Right cardiac atrium (tissue), 5 donors: Measurements from ENCODE around the gene MACF1. TPM values are rescaled to one million over a fixed set of nuclear protein-coding genes. Genes with fewer than 3 reads are reported as not detected.

Experiments used
- ATAC-seq, 2 donors: fragments of 200-7000 bp; cut with Tn5 transposase; one replicate each; pipeline versions ENCODE4 v1.8.0 to v1.9.1; 2020; ENCODE audit warnings: moderate library complexity in 2 of 2, mild to moderate bottlenecking in 1 of 2
- DNase-seq, 3 donors: peaks; one replicate each; pipeline ENCODE4 v3.0.0-alpha.2; 2020
- H3K27ac ChIP-seq: one replicate; pipeline ENCODE4 v1.5.1; 2013; ENCODE audit warnings: mild to moderate bottlenecking, low read length, control low read depth, moderate library complexity
- H3K27me3 ChIP-seq: one replicate; pipeline ENCODE4 v1.6.1; 2013; ENCODE audit not compliant: control insufficient read depth, insufficient read depth
- H3K4me1 ChIP-seq: one replicate; pipeline ENCODE4 v1.6.1; 2013; ENCODE audit warnings: low read length; ENCODE audit not compliant: control insufficient read depth, insufficient read depth
- H3K4me3 ChIP-seq: one replicate; pipeline ENCODE4 v1.5.1; 2013; ENCODE audit warnings: low read length, control low read depth
- H3K9me3 ChIP-seq: one replicate; pipeline ENCODE4 v1.6.1; 2013; ENCODE audit warnings: low read length; ENCODE audit not compliant: control insufficient read depth
- WGBS: extraction: QIAGEN DNeasy Blood & Tissue Kit; methylation state at CpG from one replicate; pipeline ENCODE4 v1.1.7; 2013; 5-methylcytosine and 5-hydroxymethylcytosine counted together
- intact Hi-C, 4 donors: fragments of 100-400 bp; cut with DNase I; formaldehyde crosslinking; loops; one replicate each; pipeline versions ENCODE4 v1.11.0 to v1.14.0; 2022 to 2023
- polyA plus RNA-seq: library from polyadenylated mRNA; stranded (reverse); fragments of 200-250 nt; gene quantifications from one replicate; pipeline ENCODE4 v1.2.3, GENCODE V29; 2013
- total RNA-seq, 4 donors: library from RNA; stranded (reverse); fragmentation: NEBNext Ultra II Directional; extraction: Animal tissue kit (Norgen Biotek cat#: 25700); gene quantifications; one replicate each; pipeline ENCODE4 v1.2.1, GENCODE V29; 2021
- donor health status: healthy with polysubstance abuse.
- donor health status: DM: no; HTN: yes; CAD: no.
- donor health status: DM: no; HTN: no; CAD: no.
- donor health status: DM: no; HTN: yes; CAD: no; lungs with severe emphysema.
- donor health status: DM: yes; HTN: yes; CAD: no.

The MACF1 gene
- total and polyA plus RNA-seq, 5 donors = 145 to 359 (median 316) TPM

DNA sequence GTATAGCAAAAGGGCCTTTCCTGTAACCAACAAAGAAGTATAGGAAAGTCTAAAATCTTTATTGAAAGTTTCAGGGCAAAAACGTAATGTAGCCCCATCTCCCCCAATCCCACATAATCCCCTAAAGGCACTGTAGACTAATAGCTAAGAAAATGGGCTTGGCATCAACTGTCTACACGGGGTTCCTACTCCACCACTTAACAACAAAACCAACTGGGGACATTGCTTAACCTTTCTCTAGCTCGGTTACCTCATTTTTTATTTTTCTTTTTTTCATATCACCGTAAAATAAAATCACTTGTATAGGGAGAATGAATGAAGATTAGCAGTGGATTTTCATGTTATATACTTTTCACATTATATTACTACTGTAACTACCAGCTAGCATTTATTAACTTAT, 12.3 kb downstream of the MACF1 start:
- no peaks in the 10 kb centered on the region for H3K9me3 ChIP-seq
- whole genome bisulfite sequencing = 58% methylated on average over 4 of the region's 4 CpGs
- H3K27ac ChIP-seq = peak overlapping the region; percentile 54
- H3K4me1 ChIP-seq = peaks cover 20% of the 10 kb centered on the region
- no peak for ATAC-seq
- no peaks in the 10 kb centered on the region for H3K27me3 ChIP-seq
- H3K4me3 ChIP-seq = peak overlapping the region; percentile 32
- intact Hi-C loops = no loop called here
- no peak for DNase-seq

DNA sequence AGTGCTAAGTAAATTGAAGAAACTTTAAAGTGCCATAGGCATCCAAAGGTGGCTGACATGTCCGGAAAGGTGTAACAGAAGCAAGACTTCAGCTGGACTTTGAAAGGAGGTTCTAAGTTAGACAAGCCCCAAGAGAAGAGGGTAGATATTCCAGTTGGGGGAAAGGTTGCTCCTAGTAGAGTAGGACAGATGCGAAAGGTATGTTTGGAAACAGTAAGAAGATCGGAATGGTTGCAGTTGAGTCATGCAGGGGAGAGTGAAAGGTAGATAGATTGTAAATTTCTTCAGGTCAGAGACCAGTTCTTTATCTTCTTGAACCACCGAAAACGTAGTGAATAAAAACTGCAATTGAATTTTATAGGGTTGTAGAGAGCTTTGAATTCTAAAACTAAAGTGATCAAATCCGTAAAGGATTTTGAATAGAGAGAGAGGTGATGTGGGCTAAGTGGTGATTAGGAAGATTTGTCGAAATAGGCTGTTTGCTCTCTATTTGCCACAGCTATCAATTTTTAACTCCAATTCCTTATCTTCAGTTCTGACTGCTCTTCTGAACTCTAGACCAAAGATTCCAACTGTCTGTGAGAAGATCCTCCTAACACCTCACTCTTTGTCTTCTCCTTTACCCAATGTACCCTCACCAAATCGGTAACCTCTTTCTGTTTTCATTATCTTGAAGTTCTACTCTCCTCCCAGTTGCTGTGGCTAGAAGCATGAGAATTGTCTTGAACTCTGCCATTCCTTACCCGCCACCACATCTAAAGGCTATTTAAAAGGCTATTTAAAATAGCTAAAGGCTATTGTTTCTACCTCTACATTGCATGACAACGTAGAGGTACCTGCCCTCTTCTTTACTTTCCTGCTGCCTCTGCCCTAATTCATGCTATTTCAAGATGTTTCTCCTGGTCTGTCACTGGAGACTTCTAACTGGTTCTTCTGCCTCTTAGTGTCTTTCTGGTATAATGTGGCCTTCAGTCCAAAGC, 16.7 kb downstream of the MACF1 start:
- Histone ChIP-seq H3K27ac (no peak overlapping the region), H3K27me3 (no peaks in the 10 kb centered on the region), H3K9me3 (no peaks in the 10 kb centered on the region), H3K4me1 (no peaks in the 10 kb centered on the region), H3K4me3 (no peak overlapping the region)
- WGBS = 86% methylated on average over 10 of the region's 10 CpGs
- intact Hi-C loops = no loop called here
- ATAC-seq = no peak
- no peak for DNase-seq

DNA sequence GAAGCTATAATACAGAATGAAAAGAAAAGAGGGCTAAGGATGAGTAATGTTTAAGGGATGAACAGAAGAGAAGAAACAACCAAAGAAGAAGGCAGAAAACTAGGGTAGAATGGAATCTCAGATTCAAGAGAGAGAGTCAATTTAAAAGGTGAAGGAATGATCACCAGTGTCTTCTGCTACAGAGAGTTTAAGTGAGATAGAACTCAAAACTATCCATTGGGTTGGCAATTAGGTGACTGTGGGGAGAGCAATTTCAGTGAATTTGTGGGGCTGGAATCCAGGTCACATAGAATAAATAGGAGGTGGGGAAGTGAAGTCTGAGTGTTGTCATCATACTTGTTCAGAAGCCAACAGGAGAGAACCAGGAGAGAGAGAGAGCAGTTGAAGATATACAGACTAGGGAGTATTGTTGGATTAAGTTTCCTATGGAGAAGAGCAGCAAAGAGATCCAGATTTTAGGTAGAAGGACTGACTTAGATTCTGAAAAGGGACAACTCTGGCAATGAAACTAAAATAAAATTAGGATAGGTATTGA, 19.9 kb downstream of the MACF1 start:
- intact Hi-C loops = no loop called here
- Histone ChIP-seq H3K27me3 (no peaks in the 10 kb centered on the region), H3K9me3 (no peaks in the 10 kb centered on the region), H3K27ac (no peak overlapping the region), H3K4me3 (no peak overlapping the region), H3K4me1 (peaks cover 4% of the 10 kb centered on the region)
- no peak for ATAC-seq
- no peak for DNase-seq

DNA sequence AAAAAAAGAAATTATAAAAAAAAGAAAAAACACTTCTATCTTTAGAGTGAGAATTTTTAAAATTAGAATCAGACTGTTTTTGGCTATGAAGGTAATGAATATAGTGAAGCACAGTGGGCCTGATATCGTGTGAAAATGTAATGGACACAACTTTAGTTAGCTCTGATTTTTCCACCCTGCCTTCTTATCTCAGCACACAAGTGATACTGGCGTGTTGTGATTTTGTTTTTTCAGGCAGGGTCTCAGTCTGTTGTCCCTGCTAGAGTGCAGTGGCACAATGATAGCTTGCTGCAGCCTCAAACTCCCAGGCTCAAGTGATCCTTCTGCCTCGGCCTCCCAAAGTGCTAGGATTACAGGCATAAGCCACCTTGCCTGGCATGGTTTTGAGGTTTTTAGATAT, 22.3 kb downstream of the MACF1 start:
- H3K27me3 ChIP-seq = no peaks in the 10 kb centered on the region
- DNase-seq (no peak), ATAC-seq (no peak)
- peaks cover 14% of the 10 kb centered on the region for H3K4me1 ChIP-seq
- H3K27ac ChIP-seq = no peak overlapping the region
- intact Hi-C loops = no loop called here
- H3K4me3 ChIP-seq = no peak overlapping the region
- H3K9me3 ChIP-seq = no peaks in the 10 kb centered on the region
- WGBS = 69% methylated on average over 3 of the region's 3 CpGs

DNA sequence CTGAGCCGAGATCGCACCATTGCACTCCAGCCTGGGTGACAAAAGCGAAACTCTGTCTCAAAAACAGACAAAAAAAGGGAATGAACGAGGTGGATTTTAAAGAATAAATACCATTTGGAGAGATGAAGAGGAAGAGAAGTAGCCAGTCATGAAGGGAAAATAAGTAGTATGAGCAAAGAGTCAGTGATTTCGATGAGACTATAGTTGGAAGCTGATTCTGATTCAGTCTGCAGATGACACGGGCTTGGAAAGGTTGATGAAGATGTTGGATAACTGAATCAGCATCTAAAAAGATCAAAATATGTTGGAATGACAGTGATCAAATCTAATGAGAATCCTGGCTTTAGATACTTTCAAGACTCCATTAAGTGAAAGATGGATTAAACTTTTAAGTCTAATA, 23.8 kb downstream of the MACF1 start:
- Histone ChIP-seq H3K4me3 (no peak overlapping the region), H3K27ac (no peak overlapping the region), H3K9me3 (no peaks in the 10 kb centered on the region), H3K27me3 (no peaks in the 10 kb centered on the region), H3K4me1 (peaks cover 16% of the 10 kb centered on the region)
- no peak for DNase-seq
- WGBS = 90% methylated on average over 6 of the region's 6 CpGs
- intact Hi-C loops = no loop called here
- ATAC-seq = no peak

DNA sequence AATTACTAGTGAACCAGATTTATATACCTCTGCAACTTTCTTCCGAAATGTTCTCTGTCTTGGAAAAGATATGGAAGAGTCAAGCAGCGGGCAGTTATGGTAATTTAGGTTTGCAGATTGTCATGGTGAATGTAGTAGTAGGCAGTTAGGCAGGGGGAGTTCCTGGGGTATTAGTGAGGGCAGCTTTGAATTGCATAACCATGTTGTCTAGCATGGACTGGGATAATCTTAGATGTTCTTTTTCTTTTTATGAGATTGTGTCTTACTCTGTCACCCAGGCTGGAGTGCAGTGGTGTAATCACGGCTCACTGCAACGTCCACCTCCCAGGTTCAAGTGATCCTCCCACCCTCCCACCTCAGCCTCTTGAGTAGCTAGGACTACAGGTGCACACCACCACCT, 25.0 kb downstream of the MACF1 start:
- Histone ChIP-seq H3K27ac (no peak overlapping the region), H3K9me3 (no peaks in the 10 kb centered on the region), H3K27me3 (no peaks in the 10 kb centered on the region), H3K4me1 (peaks cover 17% of the 10 kb centered on the region), H3K4me3 (no peak overlapping the region)
- 89% methylated on average over 4 of the region's 4 CpGs for WGBS
- ATAC-seq (no peak), DNase-seq (no peak)
- intact Hi-C loops = no loop called here

DNA sequence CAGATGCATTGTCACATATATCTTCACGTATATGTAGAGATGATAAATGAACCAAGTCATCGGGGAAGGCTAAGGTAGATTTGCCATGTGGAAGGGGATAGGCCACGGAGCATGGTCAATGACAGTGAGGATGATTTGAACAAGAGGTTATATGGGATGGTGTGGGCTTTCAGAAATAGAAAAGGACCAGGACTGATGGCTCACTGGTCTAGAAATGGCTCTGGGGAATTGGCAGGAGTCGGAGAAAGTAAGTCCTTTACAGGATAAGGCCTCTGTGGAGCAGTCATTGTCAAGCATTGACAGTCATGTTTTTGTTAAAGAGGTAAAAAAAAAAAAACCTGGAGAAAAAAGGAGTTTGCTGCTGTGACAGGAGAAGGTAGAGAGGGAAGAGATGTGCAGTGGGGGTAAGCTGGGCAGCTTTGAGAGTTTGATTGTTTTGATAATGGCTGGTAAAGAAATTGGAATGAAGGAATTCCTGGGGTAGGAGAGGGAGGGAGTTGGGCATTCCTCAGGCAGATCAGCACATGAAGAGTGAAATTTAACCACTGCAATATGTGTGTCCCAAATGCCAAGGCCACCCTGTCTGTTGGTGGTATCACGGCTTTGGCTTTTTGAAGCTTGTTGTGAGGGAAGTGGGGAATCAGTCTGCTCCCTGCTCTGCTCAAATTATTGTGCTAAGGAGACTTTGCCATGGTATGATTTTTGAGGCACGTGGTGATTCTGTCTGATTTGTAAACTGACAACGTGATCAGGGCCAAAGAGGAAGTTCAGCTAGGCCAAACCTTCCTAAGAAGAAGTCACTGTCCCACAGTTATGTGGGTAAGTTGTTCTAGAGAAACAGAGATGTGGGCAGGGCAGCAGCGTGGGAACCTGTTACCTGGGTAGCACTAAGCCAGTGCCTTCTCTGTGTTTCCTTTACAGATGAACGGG, 26.0 kb downstream of the MACF1 start:
- intact Hi-C loops = no loop called here
- Histone ChIP-seq H3K4me3 (no peak overlapping the region), H3K4me1 (peaks cover 17% of the 10 kb centered on the region), H3K27me3 (no peaks in the 10 kb centered on the region), H3K27ac (no peak overlapping the region), H3K9me3 (no peaks in the 10 kb centered on the region)
- WGBS = 58% methylated on average over 9 of the region's 9 CpGs
- ATAC-seq (peak; percentile 32 to 62), DNase-seq (no peak)

DNA sequence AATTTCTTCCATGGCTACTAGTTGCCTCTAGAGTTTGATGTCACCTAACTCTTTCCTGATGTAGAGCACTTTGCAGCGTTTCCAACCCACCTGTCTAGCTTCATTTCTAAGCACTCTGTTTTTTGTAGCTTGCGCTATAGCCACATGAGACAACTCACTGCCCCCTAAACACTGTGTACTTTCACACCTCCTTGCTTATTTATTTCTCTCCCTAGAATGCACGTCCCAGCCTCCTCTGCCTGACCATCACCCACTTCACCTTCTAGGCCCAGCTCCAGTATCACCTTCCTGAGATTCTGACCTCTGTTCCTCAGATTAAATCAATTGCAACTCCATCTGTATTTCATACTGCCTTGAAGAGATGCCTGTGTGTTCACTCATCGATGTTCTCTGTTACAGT, 32.5 kb downstream of the MACF1 start:
- DNase-seq = no peak

DNA sequence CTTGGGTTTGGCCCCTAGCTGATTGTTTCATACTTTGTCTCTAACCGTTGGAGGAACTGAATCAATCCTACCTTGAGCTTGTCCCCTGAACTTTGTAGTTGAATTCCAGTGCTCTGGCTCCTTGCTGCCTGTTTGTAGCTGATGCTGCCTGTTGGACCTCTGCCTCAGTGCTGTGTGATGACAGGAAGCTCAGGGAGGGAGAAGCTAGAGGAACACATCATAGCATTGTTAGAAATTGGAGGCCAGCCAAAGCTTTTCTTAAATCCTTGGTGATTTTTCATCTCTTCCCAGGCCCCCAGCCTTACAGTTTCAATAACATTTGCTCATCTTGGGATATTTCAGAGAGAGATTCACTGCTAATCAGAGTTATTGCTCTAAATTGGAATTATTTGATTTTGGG, 34.0 kb downstream of the MACF1 start:
- intact Hi-C loops = no loop called here
- Histone ChIP-seq H3K27me3 (no peaks in the 10 kb centered on the region), H3K27ac (peak overlapping the region; percentile 76), H3K4me3 (no peak overlapping the region), H3K4me1 (peaks cover 5% of the 10 kb centered on the region), H3K9me3 (no peaks in the 10 kb centered on the region)
- peak; percentile 69 to 84 for ATAC-seq
- WGBS = 14% methylated on average over 1 of the region's 1 CpG
- peak; percentile 49 to 62 (median 61) for DNase-seq

More for the DNA sequence above, 32.5 kb downstream of the MACF1 start:
- Histone ChIP-seq H3K27me3 (no peaks in the 10 kb centered on the region), H3K4me1 (peaks cover 9% of the 10 kb centered on the region), H3K9me3 (no peaks in the 10 kb centered on the region), H3K27ac (peak overlapping the region; percentile 51), H3K4me3 (no peak overlapping the region)
- WGBS = 60% methylated on average over 4 of the region's 4 CpGs
- peak; percentile 59 to 64 for ATAC-seq
- intact Hi-C loops = no loop called here

DNA sequence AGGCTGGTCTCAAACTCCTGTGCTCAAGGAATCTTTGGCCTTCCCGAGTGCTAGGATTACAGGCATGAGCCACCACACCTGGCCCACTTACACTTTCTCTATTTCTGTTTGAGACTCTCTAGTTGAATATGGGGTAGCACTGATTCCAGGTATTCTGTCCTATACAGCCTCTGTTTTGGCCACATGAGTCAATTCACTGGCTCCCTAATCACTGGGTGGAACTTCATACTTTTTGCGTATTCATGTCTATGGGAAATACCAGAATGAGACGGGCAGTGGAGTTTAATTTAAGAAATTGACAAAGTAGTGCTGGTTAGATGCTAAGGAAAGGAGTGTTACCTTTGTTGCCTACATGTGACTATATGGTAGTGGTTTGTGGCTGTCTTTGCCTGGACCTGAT, 35.5 kb downstream of the MACF1 start:
- H3K4me3 ChIP-seq = no peak overlapping the region
- WGBS = 89% methylated on average over 3 of the region's 3 CpGs
- H3K4me1 ChIP-seq = peaks cover 5% of the 10 kb centered on the region
- H3K27me3 ChIP-seq = no peaks in the 10 kb centered on the region
- DNase-seq = no peak
- intact Hi-C loops = no loop called here
- no peak overlapping the region for H3K27ac ChIP-seq
- no peak for ATAC-seq
- no peaks in the 10 kb centered on the region for H3K9me3 ChIP-seq

DNA sequence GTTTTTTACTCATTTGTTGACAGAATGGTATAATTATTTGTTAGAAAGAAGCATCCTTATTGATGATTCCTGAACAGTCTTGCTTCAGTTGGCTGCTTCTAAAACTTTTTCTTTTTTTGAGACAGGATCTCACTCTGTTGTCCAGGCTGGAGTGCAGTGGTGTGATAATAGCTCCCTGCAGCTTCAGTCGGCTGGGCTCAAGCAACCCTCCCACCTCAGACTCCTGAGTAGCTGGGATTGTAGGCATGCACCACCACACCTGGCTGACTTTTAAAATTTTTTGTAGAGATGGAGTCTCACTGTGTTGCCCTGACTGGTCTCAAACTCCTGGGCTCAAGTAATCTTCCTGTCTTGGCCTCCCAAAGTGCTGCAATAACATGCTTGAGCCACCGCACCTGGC, 38.8 kb downstream of the MACF1 start:
- Histone ChIP-seq H3K27ac (no peak overlapping the region), H3K27me3 (no peaks in the 10 kb centered on the region), H3K4me3 (no peak overlapping the region), H3K9me3 (no peaks in the 10 kb centered on the region), H3K4me1 (peaks cover 2% of the 10 kb centered on the region)
- intact Hi-C loops = no loop called here
- 81% methylated on average over 2 of the region's 2 CpGs for WGBS
- ATAC-seq (no peak), DNase-seq (no peak)
